Duodenal mucosa (tissue), 2 donors: ENCODE data around the gene IGFALS.

ENCODE experiments used
- H3K27ac ChIP-seq: one replicate; pipeline ENCODE4 v1.7.0; 2013; ENCODE audit warnings: low read depth, low read length
- H3K27me3 ChIP-seq, 2 donors: one replicate each; pipeline ENCODE4 v1.7.0; 2013; ENCODE audit warnings: low read length in 2 of 2, control low read depth in 1 of 2; ENCODE audit not compliant: insufficient read depth in 2 of 2, control insufficient read depth in 1 of 2
- H3K36me3 ChIP-seq, 2 donors: one replicate each; pipeline ENCODE4 v1.7.0; 2013; ENCODE audit warnings: low read length in 2 of 2, control low read depth in 1 of 2; ENCODE audit not compliant: insufficient read depth in 2 of 2, control insufficient read depth in 1 of 2
- H3K4me1 ChIP-seq, 2 donors: one replicate each; pipeline ENCODE4 v1.7.0; 2013; ENCODE audit warnings: low read length in 2 of 2, control low read depth in 1 of 2; ENCODE audit not compliant: insufficient read depth in 2 of 2, control insufficient read depth in 1 of 2
- H3K4me3 ChIP-seq, 2 donors: one replicate each; pipeline ENCODE4 v1.7.0; 2013; ENCODE audit warnings: low read length in 2 of 2, low read depth in 1 of 2
- H3K9ac ChIP-seq, 2 donors: one replicate each; pipeline ENCODE4 v1.7.0; 2013; ENCODE audit warnings: low read length in 2 of 2, low read depth in 1 of 2
- H3K9me3 ChIP-seq, 2 donors: one replicate each; pipeline ENCODE4 v1.7.0; 2013; ENCODE audit warnings: low read length in 2 of 2, control low read depth in 1 of 2; ENCODE audit not compliant: control insufficient read depth in 1 of 2

Gene IGFALS

GRCh38 chr16:1765826-1766225 lies 27.7 kb downstream of the IGFALS start:
- Histone ChIP-seq H3K9me3 (no peaks in the 10 kb centered on the region), H3K4me3 (no peak overlapping the region), H3K36me3 (peaks cover 21 to 72% of the 10 kb centered on the region in 2 donors), H3K4me1 (peaks cover 0 to 9% of the 10 kb centered on the region in 2 donors), H3K9ac (no peak overlapping the region), H3K27ac (no peak overlapping the region), H3K27me3 (no peaks in the 10 kb centered on the region)

- Histone ChIP-seq H3K36me3 (peaks cover 21 to 81% of the 10 kb centered on the region in 2 donors), H3K9ac (no peak overlapping the region), H3K27me3 (no peaks in the 10 kb centered on the region), H3K9me3 (no peaks in the 10 kb centered on the region), H3K27ac (no peak overlapping the region), H3K4me3 (no peak overlapping the region), H3K4me1 (peaks cover 0 to under 1% of the 10 kb centered on the region in 2 donors)
Observed at GRCh38 chr16:1764971-1765370, 28.5 kb downstream of the IGFALS start.

GRCh38 chr16:1763521-1764511 lies 29.7 kb downstream of the IGFALS start:
- Histone ChIP-seq H3K27me3 (no peaks in the 10 kb centered on the region), H3K9me3 (no peaks in the 10 kb centered on the region), H3K4me1 (no peaks in the 10 kb centered on the region), H3K36me3 (peaks cover 21 to 81% of the 10 kb centered on the region in 2 donors), H3K27ac (no peak overlapping the region), H3K4me3 (no peak overlapping the region), H3K9ac (no peak overlapping the region)

- Histone ChIP-seq H3K27me3 (no peaks in the 10 kb centered on the region), H3K9me3 (no peaks in the 10 kb centered on the region), H3K9ac (no peak overlapping the region), H3K36me3 (peaks cover 21 to 74% of the 10 kb centered on the region in 2 donors), H3K4me1 (peaks cover 4 to 6% of the 10 kb centered on the region in 2 donors), H3K4me3 (no peak overlapping the region), H3K27ac (no peak overlapping the region)
Observed at GRCh38 chr16:1762879-1763520, 30.5 kb downstream of the IGFALS start.

- H3K9ac ChIP-seq, result no peak overlapping the region
- no peaks in the 10 kb centered on the region for H3K27me3 ChIP-seq
- no peaks in the 10 kb centered on the region for H3K9me3 ChIP-seq
- H3K4me3 ChIP-seq, result no peak overlapping the region
- no peak overlapping the region for H3K27ac ChIP-seq
- H3K36me3 ChIP-seq, result peaks cover 21 to 67% of the 10 kb centered on the region in 2 donors
- H3K4me1 ChIP-seq, result peaks cover 11 to 13% of the 10 kb centered on the region in 2 donors
Observed at GRCh38 chr16:1762196-1762878, 31.2 kb downstream of the IGFALS start.

GRCh38 chr16:1761751-1762150 lies 31.8 kb downstream of the IGFALS start:
- Histone ChIP-seq H3K9me3 (no peaks in the 10 kb centered on the region), H3K27me3 (no peaks in the 10 kb centered on the region), H3K4me1 (peaks cover 11 to 16% of the 10 kb centered on the region in 2 donors), H3K36me3 (peaks cover 21 to 63% of the 10 kb centered on the region in 2 donors), H3K27ac (no peak overlapping the region), H3K4me3 (no peak overlapping the region), H3K9ac (no peak overlapping the region)

GRCh38 chr16:1760911-1761310 lies 32.6 kb downstream of the IGFALS start:
- Histone ChIP-seq H3K4me1 (peaks cover 11 to 18% of the 10 kb centered on the region in 2 donors), H3K27me3 (no peaks in the 10 kb centered on the region), H3K36me3 (peaks cover 21 to 56% of the 10 kb centered on the region in 2 donors), H3K4me3 (no peak overlapping the region), H3K9me3 (no peaks in the 10 kb centered on the region), H3K9ac (no peak overlapping the region), H3K27ac (no peak overlapping the region)

GRCh38 chr16:1759511-1759910 lies 34.0 kb downstream of the IGFALS start:
- Histone ChIP-seq H3K4me3 (no peak overlapping the region), H3K27me3 (no peaks in the 10 kb centered on the region), H3K27ac (no peak overlapping the region), H3K36me3 (peaks cover 12 to 51% of the 10 kb centered on the region in 2 donors), H3K4me1 (peaks cover 11 to 18% of the 10 kb centered on the region in 2 donors), H3K9me3 (no peaks in the 10 kb centered on the region), H3K9ac (no peak overlapping the region)

- Histone ChIP-seq H3K27me3 (no peaks in the 10 kb centered on the region), H3K36me3 (peaks cover 10 to 50% of the 10 kb centered on the region in 2 donors), H3K4me3 (no peak overlapping the region)
Observed at GRCh38 chr16:1758923-1759322, 34.6 kb downstream of the IGFALS start.

More at GRCh38 chr16:1758923-1759322, 34.6 kb downstream of the IGFALS start:
- no peak overlapping the region for H3K27ac ChIP-seq
- no peak overlapping the region for H3K9ac ChIP-seq
- H3K9me3 ChIP-seq, result no peaks in the 10 kb centered on the region
- H3K4me1 ChIP-seq, result peaks cover 11 to 18% of the 10 kb centered on the region in 2 donors
